ENCODE data around the gene DDX18. TPM values are rescaled to one million over a fixed set of nuclear protein-coding genes. Genes with fewer than 3 reads are reported as not detected.
"Not testable (repeated sequence)": the region's sequence is repeated elsewhere in the genome, so short reads cannot be mapped to it uniquely, and the experiment has no call there.

DDX18 gene
- total and polyA plus RNA-seq, 2 donors (not counting 3 experiments of a cell fraction or from before 2014, with no cell fraction given), result 15.8 to 50.4 TPM

GRCh38 chr2:117827464-117827863, 13.0 kb downstream of the DDX18 start:
- H3K79me2 ChIP-seq (ENCODE audit: control insufficient read depth, insufficient read depth, low read length); H2AFZ ChIP-seq (ENCODE audit: low read depth, low read length); FAIRE-seq; DNase-seq (ENCODE audit: low read depth, low spot score); H3K27me3 ChIP-seq (ENCODE audit: control insufficient read depth in 2 of 2, insufficient read depth in 2 of 2, low read length in 2 of 2); H3K9ac ChIP-seq (replicated peaks; ENCODE audit: extremely low read depth, insufficient read depth, low read length); H3K9me1 ChIP-seq (replicated peaks; ENCODE audit: control insufficient read depth, extremely low read depth, insufficient read depth, low read length); H3K4me1 ChIP-seq (ENCODE audit: control insufficient read depth, extremely low read depth, insufficient read depth, low read length); POLR2A ChIA-PET; H3K4me3 ChIP-seq (replicated peaks in 1 of 3; ENCODE audit: insufficient read depth in 1 of 3, low read depth in 1 of 3, low read length in 3 of 3); H3K4me2 ChIP-seq (ENCODE audit: insufficient read depth, low read length); dilution Hi-C loops (cut with MboI; ENCODE audit: extremely low pct_ligation_motif_present, low sequenced_read_pairs); H4K20me1 ChIP-seq (replicated peaks; ENCODE audit: control insufficient read depth, extremely low read depth, insufficient read depth, low read length); BruUV-seq (replicated peaks); H3K27ac ChIP-seq (ENCODE audit: insufficient read depth, low read depth, low read length); intact Hi-C loops (cut with micrococcal nuclease); H3K9me3 ChIP-seq (replicated peaks; ENCODE audit: control insufficient read depth, insufficient read depth, low read length): not testable (repeated sequence)
- CTCF ChIA-PET, result interaction anchor here (1.0 kb wide), 1 partner anchor 176 kb away, joined by 3 read pairs; no protein-coding TSS in a partner anchor
- peaks cover 18 to 21% of the 10 kb centered on the region in 2 experiments for H3K36me3 ChIP-seq (ENCODE audit: control insufficient read depth in 2 of 2, extremely low read depth in 1 of 2, insufficient read depth in 2 of 2, low read length in 2 of 2)

- no peaks in the 10 kb centered on the region for H4K20me1 ChIP-seq (replicated peaks; ENCODE audit: control insufficient read depth, extremely low read depth, insufficient read depth, low read length)
- H2AFZ ChIP-seq (ENCODE audit: low read depth, low read length), result no peak overlapping the region
- no peaks in the 10 kb centered on the region for H3K9me1 ChIP-seq (replicated peaks; ENCODE audit: control insufficient read depth, extremely low read depth, insufficient read depth, low read length)
- H3K4me2 ChIP-seq (ENCODE audit: insufficient read depth, low read length), result no peak overlapping the region
- BruUV-seq (replicated peaks), result no TSS peak
- CTCF ChIA-PET, result interaction anchor here (1.7 kb wide), 1 partner anchor 175 kb away, joined by 6 read pairs; no protein-coding TSS in a partner anchor
- no peak overlapping the region for H3K4me3 ChIP-seq (replicated peaks in 1 of 3; ENCODE audit: insufficient read depth in 1 of 3, low read depth in 1 of 3, low read length in 3 of 3)
- H3K79me2 ChIP-seq (ENCODE audit: control insufficient read depth, insufficient read depth, low read length), result no peaks in the 10 kb centered on the region
- TF ChIP-seq FOS (IDR thresholded peaks at IDR 0.05; ENCODE audit: borderline replicate concordance, insufficient read depth, low read length) (no peak), EZH2 (IDR thresholded peaks at IDR 0.05; ENCODE audit: borderline replicate concordance, low read depth, low read length, severe bottlenecking) (no peak), POLR2A (IDR thresholded peaks at IDR 0.05; ENCODE audit: low read depth, low read length) (no peak), GATA2 (IDR thresholded peaks at IDR 0.05; ENCODE audit: insufficient read depth, insufficient read length, low read depth, low read length) (no peak), MAX (IDR thresholded peaks at IDR 0.05; ENCODE audit: insufficient read depth, insufficient read length) (no peak), JUN (IDR thresholded peaks at IDR 0.05; ENCODE audit: borderline replicate concordance, insufficient read depth, insufficient read length, low read depth) (no peak), MYC (IDR thresholded peaks at IDR 0.05; ENCODE audit: low read depth, low read length) (no peak), POLR2AphosphoS5 (IDR thresholded peaks at IDR 0.05; ENCODE audit: insufficient read depth, low read depth, low read length) (no peak)
- TF ChIP-seq, protein P1, sequence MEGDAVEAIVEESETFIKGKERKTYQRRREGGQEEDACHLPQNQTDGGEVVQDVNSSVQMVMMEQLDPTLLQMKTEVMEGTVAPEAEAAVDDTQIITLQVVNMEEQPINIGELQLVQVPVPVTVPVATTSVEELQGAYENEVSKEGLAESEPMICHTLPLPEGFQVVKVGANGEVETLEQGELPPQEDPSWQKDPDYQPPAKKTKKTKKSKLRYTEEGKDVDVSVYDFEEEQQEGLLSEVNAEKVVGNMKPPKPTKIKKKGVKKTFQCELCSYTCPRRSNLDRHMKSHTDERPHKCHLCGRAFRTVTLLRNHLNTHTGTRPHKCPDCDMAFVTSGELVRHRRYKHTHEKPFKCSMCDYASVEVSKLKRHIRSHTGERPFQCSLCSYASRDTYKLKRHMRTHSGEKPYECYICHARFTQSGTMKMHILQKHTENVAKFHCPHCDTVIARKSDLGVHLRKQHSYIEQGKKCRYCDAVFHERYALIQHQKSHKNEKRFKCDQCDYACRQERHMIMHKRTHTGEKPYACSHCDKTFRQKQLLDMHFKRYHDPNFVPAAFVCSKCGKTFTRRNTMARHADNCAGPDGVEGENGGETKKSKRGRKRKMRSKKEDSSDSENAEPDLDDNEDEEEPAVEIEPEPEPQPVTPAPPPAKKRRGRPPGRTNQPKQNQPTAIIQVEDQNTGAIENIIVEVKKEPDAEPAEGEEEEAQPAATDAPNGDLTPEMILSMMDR (IDR thresholded peaks at IDR 0.05; ENCODE audit: extremely low read depth in 1 of 2, insufficient read depth in 1 of 2, low read depth in 1 of 2, low read length in 2 of 2), result no peak
- no peaks in the 10 kb centered on the region for H3K4me1 ChIP-seq (ENCODE audit: control insufficient read depth, extremely low read depth, insufficient read depth, low read length)
- no peak for FAIRE-seq
- intact Hi-C loops (cut with micrococcal nuclease) (no loop called here), dilution Hi-C loops (cut with MboI; ENCODE audit: extremely low pct_ligation_motif_present, low sequenced_read_pairs) (no loop called here)
- H3K27me3 ChIP-seq (ENCODE audit: control insufficient read depth in 2 of 2, insufficient read depth in 2 of 2, low read length in 2 of 2), result no peaks in the 10 kb centered on the region
- POLR2A ChIA-PET, result no interaction called here
- H3K9ac ChIP-seq (replicated peaks; ENCODE audit: extremely low read depth, insufficient read depth, low read length), result no peak overlapping the region
- no peak for DNase-seq (ENCODE audit: low read depth, low spot score)
- no peaks in the 10 kb centered on the region for H3K9me3 ChIP-seq (replicated peaks; ENCODE audit: control insufficient read depth, insufficient read depth, low read length)
- peaks cover 16 to 27% of the 10 kb centered on the region in 2 experiments for H3K36me3 ChIP-seq (ENCODE audit: control insufficient read depth in 2 of 2, extremely low read depth in 1 of 2, insufficient read depth in 2 of 2, low read length in 2 of 2)
- H3K27ac ChIP-seq (ENCODE audit: insufficient read depth, low read depth, low read length), result no peak overlapping the region
Observed at GRCh38 chr2:117828870-117829269, 14.4 kb downstream of the DDX18 start.
